Gastrocnemius medialis (tissue), 4 donors: ENCODE data around the gene TLR7.

Experiments
- CTCF ChIP-seq, 5 experiments: fragments of 450-650 bp in 3 of 5; fragments of 200-600 bp in 2 of 5; sonication (generic) in 2 of 5; IDR thresholded peaks in 4 of 5; conservative IDR thresholded peaks in 1 of 5; 1 replicate in 4 of 5; 2 replicates in 1 of 5; pipeline ENCODE4 v1.5.1; 2016 to 2019; ENCODE audit warnings: antibody characterized with exemption in 5 of 5, mild to moderate bottlenecking in 3 of 5, moderate library complexity in 3 of 5
- POLR2A ChIP-seq, 2 donors: fragments of 450-650 bp; IDR thresholded peaks; one replicate each; pipeline ENCODE4 v1.6.1; 2017; ENCODE audit warnings: antibody characterized with exemption in 2 of 2, mild to moderate bottlenecking in 2 of 2, moderate library complexity in 2 of 2

DNA sequence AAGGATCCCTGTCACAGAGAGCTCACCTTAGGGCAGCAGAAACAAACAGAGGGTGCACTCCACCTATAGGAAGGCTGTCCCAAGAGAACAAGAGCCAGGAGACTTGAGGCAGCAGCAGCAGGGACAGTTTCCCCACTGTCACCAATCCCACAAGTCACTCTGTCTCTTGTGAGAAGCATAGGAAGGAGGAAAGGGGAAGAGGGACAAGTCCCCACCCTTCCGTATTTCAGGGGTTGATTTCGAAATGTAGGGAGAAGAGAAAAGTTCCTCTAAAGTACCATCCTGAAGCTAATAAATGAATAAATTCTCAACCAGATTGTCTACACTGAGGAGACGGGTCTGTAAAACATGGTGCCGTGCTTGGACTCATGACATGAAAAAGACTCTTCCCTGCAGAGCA, 30.1 kb downstream of the TLR7 start:
- TF ChIP-seq CTCF (IDR thresholded peaks at IDR 0.05 in 4 of 5, conservative IDR thresholded peaks at IDR 0.05 in 1 of 5), result no peak
- TF ChIP-seq POLR2A (IDR thresholded peaks at IDR 0.05), result no peak
